HG02938 (cell line): Measurements from ENCODE around the gene ATP10D.
"Not testable (repeated sequence)": the region's sequence is repeated elsewhere in the genome, so short reads cannot be mapped to it uniquely, and the experiment has no call there.

Experiments used
- ATAC-seq: cut with Tn5 transposase; IDR thresholded peaks from one replicate; pipeline ENCODE4 v1.9.1; 2021; ENCODE audit warnings: mild to moderate bottlenecking, moderate library complexity; ENCODE audit not compliant: unreplicated experiment

ATP10D gene

DNA sequence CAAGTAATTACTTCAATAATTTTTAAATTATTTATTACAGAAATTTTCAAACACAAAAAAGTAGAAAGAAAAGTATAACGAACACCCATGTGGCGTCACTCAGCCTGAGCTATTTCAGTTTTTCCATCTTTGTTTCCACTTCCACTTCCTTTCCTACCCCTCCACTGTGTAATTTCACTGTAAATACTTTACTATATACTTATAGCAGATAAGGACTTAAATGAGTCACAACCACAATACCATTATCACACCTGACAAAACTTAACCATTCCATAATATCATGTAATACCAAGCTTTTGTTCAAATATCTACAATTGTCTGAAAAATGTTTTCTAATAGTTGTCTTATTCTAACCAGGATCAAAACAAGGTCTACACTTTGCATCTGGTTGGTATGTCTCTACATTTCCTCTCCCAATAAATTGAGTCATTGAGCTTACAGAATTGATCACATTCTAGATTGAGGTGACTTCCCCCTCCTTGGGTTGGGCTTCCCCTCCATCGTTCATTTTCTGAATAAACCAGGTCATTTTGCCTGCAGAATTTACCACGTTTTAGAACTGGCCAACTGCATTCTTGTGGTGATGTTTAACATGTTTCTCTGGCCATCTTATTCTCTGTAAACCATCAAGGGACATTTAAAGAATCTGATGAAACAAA lies 48.7 kb downstream of the ATP10D start:
- peak; percentile 42 for ATAC-seq

DNA sequence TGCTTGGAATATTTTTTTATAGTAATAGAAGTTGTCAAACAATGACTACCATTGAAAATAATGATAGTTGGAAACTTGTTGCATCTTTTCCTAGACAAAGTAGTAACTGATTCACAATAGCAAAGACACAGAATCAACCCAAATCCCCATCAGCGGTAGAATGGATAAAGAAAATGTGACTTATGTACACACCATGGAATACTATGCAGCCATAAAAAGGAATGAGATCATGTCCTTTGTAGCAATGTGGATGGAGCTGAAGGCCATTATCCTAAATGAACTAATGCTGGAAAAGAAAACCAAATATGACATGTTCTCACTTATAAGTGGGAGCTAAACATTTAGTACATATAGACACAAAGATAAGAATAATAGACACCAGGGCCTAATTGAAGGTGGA lies 49.7 kb downstream of the ATP10D start:
- ATAC-seq, result no peak

DNA sequence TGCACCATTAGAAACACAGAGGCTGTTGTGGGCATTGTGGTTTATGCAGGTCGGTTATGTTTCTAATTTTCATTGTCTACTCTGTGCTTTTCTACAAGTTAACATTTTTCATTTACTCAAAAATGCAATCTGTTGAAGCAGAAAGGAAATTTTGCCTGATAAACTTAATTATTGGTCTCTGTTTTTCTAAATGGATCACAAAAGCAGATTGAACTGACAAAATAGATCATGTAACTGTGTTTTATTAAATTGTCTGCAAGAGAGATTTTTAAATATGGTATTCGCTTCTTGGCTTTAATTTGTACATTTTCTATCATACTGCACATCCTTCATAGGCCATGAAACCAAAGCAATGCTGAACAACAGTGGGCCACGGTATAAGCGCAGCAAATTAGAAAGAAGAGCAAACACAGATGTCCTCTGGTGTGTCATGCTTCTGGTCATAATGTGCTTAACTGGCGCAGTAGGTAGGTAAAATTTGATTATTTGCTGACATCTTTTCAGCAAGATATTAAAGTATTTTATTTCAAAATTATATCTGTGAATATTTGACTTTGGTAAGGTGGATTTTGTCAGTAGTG lies 50.6 kb downstream of the ATP10D start:
- ATAC-seq, result no peak

DNA sequence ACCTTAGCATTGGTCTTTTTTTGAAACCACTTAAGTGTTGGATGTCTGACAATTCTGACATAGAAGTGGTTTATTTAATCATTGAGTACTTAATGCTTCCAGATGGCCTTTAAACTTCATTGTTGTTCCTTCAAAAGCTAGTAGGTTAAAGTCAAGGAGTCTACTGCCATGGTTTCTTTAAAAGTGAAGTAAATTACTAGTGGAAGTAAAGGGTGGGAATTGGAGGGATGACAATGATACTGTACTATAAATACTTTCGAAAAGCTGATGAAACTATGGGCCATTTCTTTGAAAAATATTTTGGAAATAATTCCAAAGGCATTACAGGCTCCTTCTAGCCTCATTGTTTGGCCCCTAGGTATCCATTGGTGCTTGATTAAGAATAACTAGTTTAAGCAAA lies 51.9 kb downstream of the ATP10D start:
- no peak for ATAC-seq

DNA sequence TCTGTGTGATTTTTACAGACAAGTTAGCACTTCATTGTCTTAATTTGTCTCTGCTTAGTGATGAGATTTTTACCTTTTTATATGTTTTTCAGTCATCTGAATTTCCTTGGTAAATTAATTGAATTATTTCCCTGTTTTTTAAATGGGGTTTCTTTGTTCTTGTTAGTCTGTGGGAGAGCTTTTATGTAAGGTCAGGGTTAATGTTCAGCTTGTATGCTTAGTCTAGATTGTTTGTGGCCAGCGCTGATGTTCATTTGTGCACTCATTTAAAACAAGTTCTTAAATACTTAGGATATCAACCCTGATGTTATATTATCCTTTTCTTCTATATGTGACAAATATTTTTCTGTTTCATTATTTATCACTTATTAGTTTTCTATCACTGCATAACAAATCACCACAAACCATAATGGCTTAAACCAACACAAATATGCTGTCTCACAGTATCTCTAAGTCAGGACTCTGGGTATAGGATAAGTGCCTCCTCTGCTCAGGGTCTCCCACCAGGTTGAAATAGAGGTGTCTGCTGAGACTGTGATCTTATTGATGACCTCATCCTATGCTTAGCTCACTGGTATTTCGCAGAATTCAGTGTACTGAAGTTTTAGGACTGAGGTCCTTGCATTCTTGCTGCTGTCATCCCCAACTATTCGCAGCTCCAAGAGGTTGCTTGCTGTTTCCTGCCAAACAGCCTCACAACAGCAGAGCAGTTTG lies 53.2 kb downstream of the ATP10D start:
- no peak for ATAC-seq

DNA sequence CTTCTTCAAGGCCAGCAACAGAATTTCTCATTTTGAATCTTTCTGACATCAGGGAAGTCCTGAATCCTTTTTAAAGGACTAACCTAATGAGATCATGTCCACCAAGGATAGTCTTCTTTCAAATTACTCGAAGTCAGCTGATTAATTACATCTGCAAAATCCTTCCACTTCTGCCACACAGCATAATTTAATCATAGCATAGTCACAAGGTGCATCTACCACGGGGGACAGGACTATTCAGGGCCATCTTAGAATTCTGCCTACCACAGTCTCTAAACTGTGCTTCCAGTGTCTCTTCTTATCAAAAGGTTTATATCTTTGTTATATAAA lies 53.7 kb downstream of the ATP10D start:
- ATAC-seq, result no peak

DNA sequence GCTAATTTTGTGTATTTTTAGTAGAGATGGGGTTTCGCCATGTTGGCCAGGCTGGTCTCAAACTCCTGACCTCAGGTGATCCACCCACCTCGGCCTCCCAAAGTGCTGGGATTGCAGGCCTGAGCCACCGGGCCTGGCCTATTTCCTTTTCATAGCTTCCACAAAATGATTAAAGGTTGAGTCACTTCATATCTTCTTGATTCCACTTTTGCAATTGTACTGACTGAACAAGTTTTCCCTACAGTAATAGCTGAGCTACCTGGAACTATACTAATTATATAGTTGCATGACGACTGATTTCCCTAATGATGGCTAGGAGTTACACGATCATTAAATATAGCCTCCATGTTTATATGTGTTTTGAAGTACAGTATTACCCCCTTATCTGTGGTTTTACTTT lies 57.6 kb downstream of the ATP10D start:
- ATAC-seq, result not testable (repeated sequence)

DNA sequence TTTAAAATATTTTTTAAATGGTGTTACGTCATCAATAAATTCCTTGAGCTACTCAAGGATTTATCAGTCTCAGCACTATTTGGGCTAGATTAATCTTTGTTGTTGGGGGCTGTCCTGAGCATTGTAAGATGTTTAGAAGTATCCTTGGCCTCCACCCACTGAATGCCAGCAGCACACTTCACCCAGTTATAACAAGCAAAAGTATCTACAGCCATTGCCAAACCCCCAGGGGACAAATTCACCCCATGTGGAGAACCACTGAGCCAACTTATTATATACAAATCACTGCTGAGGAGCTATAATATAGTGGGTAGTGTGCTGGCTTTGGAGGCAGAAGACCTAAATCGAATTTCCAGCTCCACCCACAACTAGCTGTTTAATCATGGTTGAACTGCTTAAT lies 58.3 kb downstream of the ATP10D start:
- no peak for ATAC-seq

DNA sequence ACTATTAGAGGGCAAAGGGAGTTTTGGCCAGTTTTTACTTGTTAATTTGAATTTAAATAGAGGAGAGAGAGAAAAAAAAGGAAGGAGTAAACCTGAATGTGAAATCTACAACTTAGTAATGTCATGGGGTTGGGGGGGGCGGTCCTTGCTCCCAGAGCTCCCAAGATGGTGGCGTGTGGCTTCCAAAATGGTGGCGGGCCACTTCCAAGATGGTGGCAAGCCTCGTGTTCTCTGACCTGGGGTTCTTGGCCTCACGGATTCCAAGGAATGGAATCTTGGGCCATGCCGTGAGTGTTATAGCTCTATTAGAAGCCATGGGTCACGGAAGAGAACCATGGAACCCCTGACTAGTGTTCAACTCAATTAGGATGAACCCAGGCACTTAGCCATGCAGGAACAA lies 65.3 kb downstream of the ATP10D start:
- not testable (repeated sequence) for ATAC-seq

DNA sequence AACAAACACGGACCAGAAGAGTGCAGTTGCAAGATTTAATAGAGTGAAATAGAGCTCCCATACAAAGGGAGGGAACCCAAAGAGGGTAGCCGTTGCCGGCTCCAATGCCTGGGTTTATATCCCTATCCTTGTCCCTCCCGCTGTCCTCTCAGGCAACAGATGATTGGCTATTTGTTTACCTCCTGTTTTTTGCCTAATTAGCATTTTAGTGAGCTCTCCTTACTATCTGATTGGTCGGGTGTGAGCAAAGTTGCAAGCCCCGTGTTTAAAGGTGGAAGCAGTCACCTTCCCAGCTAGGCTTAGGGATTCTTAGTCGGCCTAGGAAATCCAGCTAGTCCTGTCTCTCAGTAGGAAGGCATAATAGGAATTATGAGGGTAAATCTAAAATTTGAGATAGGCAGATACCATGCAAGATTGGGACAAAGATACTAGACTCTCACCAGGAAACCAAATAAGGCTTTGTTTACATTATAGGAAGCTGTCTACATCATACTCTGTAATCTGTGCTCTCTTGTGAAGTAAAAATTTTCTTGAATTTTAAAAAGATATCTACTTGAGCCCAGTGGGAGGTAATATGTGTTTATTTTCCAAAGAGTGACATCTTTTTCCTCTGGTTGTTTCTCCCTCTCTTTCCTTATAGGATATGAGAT lies 65.9 kb downstream of the ATP10D start:
- ATAC-seq, result no peak

DNA sequence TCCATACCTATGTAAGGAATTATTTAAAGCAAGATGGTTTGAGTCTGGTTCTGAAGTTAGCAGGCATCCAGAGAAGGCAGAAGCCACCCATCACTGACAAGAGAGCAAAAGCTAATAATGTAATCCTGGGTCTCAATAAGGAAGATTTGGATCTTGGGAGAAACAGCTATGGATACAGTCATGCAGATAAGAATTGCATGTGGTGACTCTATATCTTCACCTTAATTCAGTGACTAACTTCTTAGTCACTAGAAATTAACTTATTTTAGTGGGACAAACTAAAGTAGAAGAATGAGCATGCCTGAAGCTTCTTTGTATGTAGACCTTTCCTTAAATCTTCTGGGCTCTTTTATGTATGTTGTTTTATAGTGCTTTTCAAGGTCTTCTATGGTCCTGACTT lies 66.6 kb downstream of the ATP10D start:
- ATAC-seq, result no peak

DNA sequence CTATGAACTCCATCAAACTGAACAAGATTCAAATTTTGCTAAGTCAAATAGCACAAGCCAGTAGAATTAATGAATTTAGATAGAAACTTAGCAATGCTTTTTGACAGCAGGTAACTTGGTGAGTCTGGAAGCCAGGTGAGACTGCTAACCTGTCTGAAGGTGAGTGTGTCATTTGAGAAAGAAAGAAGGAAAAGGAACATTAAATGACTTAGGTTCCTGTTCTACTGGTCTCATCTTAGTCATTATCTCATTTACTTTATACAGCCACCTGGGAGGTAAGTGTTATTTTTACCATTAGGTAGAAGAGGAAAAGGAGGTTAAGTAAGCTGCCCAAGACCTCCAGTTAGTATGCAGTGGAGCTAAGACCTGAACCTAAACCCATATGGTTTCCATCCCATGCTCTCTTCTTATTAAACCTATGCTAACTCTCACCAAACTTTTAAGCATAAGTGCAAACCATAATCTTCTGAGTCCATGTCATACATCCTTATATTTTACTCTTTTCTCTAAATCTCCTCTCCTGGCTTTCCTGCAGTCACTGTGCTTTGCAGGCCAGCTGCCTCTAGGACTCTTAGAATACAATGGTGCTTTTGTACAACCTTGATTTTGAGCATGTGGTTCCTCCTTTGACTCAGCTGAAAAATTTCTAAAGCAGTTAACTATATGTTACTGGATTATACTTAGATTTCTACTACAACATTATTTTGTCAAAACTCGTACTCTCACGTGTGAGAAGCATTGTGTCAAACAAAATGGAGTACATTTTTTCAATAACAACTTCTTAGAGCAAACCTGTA lies 68.5 kb downstream of the ATP10D start:
- no peak for ATAC-seq

DNA sequence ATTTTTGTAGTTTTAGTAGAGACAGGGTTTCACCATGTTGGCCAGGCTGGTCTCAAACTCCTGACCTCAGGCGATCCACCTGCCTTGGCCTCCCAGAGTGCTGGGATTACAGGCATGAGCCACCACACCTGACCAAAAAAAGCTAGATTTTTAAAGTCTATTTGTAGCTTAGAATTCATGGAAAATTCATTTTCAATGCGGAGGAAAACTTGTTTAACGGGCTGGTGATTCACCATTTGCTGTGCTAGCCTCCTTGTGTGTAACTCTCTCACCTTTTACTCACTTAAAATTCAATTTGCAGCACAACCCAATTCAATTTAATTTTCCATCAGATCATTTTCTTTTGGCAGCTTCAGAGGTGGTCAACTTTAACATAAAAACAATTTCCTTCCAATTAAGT lies 70.8 kb downstream of the ATP10D start:
- ATAC-seq, result not testable (repeated sequence)

DNA sequence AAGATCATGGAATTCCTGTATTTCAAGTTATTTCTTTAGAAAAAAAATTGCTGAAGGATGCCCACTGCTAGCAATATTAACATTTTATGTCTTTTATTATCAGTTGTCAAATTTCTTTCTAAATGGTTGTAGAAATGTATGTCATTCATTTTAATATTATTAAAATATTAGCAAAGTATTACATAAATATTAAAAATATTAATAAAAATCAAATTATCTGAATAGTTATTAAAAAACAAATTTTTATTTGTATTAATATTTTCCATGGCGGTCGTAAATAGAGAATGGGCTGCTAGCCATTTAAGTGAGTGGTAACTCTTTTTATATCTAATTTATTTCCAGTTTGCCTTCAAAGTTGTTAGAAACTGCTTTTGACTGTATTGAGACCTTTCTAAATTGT lies 72.2 kb downstream of the ATP10D start:
- no peak for ATAC-seq

DNA sequence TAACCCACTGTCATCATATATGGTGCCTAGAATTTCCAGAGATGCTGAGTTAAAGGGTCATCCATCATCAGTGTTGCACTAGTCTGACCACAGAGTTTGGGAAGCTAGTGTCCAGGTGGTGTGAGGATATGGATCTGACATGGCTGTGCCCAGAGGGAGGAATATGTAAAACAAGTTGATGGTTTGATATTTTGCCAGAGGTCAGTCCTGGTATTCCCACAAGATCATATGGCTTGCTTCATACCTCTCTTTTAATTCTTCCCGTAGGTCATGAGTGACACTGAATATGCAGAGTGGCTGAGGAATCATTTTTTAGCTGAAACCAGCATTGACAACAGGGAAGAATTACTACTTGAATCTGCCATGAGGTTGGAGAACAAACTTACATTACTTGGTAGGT lies 75.6 kb downstream of the ATP10D start:
- ATAC-seq, result no peak

DNA sequence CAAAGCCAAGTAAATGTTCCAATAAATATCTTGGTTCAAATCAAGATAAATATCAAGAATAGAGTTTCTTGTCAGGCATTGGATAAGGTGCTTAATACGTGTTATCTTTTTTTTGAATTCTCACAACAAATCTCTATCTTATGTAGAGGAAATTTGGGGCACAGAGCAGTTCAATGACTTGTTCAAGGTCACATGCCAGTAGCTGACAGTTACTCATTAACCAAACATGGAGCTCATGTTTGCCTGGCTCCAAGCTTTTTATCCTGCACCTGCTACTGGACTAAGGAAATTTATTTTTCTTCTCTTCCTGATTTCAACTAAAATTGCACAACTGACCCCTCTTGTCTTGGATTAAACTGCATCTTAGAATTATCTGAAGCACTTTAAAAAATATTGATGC lies 76.3 kb downstream of the ATP10D start:
- no peak for ATAC-seq

DNA sequence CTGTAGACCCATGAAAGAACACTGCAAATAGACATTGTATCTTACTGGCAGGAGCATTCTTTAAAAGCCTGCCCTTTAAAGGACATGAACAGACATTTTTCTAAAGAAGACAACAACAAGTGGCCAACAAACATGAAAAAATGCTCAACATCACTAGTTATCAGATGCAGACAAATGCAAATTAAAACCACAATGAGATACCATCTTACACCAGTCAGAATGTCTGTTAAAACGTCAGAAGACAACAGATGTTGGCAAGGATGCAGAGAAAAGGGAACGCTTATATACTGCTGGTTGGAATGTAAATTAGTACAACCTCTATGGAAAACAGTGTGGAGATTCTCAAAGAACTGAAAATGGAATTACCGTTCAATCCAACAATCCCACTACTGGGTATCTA lies 77.2 kb downstream of the ATP10D start:
- ATAC-seq, result no peak

DNA sequence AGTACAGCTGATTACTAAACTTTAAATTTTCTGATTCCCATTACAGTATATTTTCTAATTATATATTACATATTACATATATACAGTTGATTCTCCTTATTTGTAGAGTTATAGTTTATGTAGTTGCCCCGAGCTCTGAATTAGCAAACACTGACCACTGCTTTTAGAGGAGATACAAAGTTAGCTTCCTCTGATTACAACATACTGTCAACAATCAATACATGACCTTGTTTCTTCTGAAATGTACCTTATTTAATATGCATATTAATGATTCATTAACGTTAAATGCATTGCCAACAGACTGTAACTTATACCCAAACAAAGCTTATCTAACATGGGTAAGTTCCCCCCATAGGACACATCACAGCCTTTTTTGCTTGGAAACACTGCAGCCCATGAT lies 81.5 kb downstream of the ATP10D start:
- ATAC-seq, result no peak

DNA sequence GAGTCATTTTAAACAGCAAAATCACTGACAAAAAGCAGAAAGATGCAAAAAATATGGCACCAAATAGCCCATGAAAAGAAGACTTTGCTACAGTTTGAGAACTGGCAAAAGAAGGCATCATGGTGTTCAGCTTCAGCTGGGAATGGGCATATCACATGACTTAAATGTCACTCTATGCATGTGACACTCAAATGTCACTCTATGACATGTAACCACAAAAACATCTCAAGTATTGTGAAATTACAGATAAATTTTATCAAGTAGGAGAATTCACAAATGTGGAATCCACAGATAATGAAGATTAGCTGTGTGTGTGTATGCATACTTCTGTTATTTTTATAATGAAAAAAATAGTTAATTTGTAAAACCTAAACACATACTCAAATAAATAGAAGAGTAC lies 81.9 kb downstream of the ATP10D start:
- no peak for ATAC-seq

DNA sequence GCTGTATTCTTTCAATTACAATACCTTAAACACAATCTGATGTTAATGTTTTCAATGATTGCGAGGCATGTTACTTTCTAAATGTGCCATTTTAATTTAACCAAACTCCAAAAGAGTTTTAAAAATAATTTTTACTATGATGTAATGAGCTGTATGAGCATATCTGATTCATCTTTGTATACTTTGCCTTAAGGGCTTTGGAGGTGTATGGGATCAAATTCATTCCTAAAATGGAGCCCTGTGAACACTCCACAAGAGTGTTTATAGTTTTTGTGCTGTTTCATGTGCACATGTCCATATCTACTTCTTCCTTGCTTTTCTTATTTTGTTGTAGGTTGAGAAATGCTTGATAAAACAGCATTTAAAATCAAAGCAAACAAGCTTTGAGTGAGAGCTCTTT lies 82.4 kb downstream of the ATP10D start:
- no peak for ATAC-seq

DNA sequence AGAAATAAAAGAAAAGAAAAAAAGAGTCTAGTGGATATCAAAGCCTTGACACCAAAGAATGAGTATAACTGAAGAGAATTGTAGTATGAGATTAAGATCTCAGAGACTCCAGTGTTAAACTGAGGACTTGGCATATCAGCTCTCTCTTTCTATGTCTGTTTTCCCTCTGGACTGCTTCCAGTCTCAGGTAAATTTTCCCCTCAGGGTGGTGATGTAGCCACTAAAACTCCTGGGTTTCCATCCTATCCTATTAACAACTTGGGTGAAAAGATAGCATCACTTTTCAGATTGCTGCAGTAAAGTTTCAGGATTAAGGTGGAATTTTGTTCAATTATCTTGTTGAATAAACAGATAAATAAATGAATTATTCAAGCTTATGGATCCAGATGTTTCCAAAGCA lies 85.7 kb downstream of the ATP10D start:
- ATAC-seq, result no peak
